Kasumi-1 (cell line): ENCODE data around the gene MUC5AC.
"Not testable (repeated sequence)": the region's sequence is repeated elsewhere in the genome, so short reads cannot be mapped to it uniquely, and the experiment has no call there.

ENCODE experiments used
- DNase-seq, 2 experiments: peaks; one replicate each; lab custom pipeline; 2025; lab: John Stamatoyannopoulos, UW

Gene MUC5AC

DNA sequence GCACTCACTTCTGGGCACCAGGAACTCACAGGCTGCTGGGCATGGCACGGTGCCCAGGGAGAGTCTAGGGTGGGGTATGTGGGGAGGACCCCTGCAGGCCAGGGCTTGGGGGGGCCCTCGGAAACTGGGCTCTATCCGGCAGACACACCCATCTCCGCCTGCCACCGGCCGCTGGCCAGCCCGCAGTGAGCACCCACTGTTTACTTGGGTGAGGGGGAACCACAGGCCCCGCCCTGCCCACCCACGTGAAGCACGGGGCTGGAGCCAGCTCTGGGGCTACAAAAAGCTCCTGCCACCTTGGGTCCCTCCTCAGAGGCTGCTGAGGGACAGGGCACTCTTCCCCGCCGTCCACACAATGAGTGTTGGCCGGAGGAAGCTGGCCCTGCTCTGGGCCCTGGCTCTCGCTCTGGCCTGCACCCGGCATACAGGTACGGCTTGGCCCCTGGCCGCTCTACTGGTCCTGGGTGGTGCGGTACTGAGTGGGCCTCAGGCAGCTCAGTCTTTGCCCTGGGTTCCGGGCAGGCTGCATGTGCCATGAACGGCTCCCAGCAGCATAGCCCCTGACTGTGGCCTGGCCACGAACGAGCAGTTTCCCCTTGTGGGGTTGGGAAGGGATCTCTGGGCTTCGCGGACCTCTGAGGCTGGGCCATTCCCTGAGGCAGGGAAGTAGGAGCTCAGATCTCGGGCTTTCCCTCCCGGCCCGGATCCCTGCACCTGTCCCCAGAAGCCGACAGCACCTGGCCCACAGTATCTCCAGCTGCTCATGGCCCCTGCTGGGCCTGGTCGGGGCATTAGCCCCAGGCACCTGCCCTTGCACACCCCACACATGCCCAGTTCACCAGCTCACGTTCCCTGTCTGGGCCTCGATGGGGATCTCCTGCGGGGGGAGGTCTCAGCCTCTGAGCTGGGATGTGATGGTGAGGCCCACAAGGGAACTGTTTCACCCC is at the start of gene MUC5AC:
Gene MUC5AC, plus strand, starts transcription at position 309 of the 947 bp plus-strand sequence. Its CDS starts 47 bp downstream, at position 356.
- no peak for DNase-seq

DNA sequence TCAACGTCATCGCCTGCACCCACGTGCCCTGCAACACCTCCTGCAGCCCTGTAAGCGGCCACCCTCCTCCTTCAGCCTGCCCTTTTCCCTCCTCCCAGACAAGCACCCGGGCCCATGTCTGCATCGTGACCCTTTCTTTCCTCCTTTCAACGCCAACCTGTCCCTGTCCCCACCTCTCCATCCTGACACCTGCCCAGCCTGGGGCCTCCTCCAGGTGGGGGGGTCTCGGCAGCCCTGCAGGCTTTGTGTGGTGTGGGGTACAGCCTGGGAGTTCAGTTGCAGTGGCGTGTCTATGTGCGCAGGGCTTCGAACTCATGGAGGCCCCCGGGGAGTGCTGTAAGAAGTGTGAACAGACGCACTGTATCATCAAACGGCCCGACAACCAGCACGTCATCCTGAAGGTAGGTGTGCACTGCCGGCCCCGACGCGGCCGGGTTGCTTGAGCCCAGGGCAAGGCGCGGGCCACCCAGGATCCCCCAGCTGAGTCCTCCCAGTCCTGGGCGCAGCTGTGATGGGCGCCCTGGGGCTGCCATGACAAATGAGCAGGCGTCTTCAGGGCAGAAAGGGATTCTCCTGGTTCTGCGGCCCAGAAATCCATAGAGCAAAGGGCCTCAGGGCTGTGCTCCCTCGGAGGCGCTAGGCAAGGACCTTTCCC is 49.4 kb upstream of the MUC5AC start:
- DNase-seq: no peak

DNA sequence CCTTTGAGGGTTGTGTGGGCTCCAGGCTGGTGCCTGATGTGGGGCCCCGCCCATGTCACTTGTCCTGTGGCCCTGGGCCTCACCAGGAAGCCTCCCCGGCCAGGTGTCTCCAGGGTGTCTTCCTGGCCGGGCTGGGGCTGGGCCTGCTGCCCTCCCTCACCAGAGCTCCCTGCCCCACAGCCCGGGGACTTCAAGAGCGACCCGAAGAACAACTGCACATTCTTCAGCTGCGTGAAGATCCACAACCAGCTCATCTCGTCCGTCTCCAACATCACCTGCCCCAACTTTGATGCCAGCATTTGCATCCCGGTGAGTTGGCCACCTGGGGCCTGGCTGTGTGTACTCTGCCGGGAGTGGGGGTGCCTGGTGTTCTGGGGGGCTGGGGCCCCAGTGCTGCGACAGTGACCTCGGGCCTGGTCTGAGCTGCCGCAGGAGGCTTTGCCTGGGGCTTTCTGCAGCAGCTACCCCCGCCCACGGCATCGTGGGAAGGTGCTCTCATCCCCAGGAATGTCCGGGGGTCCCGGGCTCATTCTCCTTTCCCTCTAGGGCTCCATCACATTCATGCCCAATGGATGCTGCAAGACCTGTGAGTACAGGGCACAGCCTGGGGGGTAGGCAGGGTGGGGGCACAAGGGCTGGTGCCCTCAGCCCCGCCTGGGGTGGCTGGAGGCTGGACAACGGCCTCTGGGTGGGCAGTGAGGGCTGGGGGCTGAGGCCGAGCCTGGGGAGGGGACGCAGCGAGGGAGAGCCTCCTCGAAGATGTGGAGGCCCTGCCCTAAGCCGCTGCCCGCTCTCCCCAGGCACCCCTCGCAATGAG is 48.4 kb upstream of the MUC5AC start:
- no peak for DNase-seq

DNA sequence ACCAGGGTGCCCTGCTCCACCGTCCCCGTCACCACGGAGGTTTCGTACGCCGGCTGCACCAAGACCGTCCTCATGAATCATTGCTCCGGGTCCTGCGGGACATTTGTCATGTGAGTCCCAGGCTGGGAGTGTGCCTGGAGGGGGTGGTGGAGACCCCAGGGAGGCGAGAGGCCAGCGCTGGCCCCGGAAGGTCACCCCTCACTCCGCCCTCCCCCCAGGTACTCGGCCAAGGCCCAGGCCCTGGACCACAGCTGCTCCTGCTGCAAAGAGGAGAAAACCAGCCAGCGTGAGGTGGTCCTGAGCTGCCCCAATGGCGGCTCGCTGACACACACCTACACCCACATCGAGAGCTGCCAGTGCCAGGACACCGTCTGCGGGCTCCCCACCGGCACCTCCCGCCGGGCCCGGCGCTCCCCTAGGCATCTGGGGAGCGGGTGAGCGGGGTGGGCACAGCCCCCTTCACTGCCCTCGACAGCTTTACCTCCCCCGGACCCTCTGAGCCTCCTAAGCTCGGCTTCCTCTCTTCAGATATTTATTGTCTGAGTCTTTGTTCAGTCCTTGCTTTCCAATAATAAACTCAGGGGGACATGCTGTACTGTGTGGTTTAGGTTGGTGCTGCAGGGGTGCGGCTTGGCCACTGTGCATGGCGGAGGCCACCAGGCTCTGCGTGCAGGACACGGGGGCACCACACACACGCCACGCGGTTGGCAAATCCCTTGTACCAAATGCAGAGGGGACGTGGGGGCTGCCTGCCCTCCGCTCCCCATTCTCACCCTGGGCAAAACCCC is 47.6 kb upstream of the MUC5AC start:
- no peak for DNase-seq

DNA sequence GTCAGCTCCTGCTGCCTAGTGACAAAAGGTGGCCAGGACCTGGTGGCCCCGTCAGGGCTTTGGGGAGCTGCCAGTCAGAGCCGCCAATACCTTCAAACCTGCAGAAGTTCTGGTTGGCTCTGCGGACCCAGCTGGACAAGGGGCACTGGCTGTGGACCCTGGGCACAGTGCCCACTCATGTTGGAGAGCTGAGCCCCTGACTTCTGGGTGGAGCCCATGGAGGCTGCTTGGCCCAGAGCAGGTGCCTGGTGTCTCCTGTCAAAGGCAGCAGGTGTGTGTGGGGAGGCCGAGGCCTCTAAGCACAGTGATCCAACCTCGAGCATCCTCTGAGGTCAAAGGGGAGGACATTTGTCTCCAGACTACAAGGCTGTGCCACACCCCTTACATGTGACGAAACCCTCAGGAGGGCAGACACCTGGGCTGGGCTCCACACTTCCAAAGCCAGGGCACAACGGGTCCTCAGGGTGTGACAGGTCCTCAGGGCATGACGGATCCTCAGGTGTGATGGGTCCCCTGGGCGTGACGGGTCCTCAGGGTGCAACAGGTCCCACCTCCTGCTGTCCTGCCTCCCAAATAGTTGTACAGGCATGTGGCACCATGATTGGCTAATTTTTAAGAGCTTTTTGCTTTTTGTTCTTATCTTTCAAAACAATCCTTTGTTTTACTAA is 46.1 kb upstream of the MUC5AC start:
- DNase-seq: no peak

GRCh38 chr11:1112351-1113191 is 45.2 kb upstream of the MUC5AC start:
- no peak for DNase-seq

GRCh38 chr11:1113405-1114201 is 44.1 kb upstream of the MUC5AC start:
- no peak for DNase-seq

DNA sequence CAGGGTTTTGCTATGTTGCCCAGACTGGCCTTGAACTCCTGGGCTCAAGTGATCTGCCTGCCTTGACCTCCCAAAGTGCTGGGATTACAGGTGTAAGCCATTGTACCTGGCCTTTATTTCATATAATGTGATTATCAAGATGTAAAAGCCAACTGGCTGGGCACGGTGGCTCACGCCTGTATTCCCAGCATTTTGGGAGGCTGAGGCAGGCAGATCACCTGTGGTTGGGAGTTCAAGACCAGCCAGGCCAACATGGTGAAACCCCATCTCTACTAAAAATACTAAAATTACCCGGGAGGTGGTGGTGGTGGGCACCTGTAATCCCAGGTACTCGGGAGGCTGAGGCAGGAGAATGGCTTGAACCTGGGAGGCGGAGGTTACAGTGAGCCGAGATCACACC is 42.5 kb upstream of the MUC5AC start:
- DNase-seq: not testable (repeated sequence)

DNA sequence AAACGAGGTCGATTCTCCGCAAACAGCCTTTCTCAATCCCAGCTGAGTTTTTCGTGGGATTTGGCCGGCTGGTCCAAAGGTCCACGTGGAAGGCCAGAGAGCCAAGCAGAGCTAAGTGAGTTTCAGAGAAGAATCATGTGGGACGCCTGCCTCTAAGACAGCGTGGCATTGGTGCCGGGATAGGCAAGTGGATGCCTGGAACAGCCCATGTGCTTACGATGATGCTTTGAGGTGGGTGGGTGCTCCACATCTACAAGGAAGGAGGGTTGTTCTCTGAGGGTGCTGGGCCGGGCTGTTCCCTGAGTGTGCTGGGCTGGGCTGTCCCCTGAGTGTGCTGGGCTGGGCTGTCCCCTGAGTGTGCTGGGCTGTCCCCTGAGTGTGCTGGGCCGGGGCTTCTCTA is 41.6 kb upstream of the MUC5AC start:
- no peak for DNase-seq

DNA sequence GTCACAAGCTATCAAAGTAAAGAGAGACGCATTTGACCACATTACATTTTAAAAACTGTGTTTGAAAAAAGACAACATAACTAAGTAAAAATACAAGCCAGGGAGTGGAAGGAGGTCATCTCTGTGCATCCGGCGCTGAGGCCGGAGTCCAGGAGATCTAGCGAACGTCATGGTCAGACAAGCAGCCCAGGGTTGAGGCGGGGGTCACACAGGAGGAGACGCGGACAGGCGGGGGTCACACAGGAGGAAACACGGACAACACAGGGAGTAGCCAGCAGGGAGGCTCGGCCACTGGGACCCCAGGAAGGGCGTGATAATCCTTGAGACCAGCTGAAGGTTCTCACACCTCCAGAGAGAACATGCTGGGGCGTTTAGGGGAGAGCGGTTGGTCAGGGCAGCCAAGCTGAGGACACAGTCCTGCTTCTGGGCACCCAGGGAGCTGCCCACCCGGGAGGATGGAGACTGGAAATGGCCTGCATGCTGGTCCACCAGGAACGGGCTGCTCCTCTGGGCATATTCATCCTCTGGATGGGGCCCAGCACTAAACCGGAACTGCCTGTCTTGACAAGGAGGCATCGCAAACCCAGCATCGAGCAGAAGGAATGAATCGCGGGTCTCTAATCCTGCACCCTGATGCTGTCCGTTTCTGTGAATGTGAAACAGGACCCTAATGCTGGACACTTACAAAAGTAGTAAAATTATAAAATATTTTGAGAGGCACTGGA is 40.9 kb upstream of the MUC5AC start:
- DNase-seq: no peak

DNA sequence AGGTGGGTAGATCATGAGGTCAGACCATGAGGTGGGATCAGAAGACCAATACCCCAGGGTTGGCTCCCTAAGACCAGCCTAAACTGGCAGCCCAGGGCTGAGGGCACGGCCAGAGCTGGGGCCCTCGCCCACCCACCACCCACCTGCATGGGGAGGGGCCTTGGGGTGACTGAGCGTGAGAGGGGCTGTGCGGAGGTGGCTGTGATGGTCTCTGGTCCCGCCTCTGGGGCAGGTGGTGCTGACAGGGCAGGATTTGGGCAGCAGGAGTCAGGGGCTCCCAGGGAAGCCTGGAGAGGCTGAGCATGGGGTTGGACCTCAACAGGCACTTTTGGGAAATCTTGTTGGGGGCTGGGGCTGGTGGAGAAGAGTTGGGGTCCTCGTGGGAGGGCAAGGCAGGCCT is 39.8 kb upstream of the MUC5AC start:
- no peak for DNase-seq

DNA sequence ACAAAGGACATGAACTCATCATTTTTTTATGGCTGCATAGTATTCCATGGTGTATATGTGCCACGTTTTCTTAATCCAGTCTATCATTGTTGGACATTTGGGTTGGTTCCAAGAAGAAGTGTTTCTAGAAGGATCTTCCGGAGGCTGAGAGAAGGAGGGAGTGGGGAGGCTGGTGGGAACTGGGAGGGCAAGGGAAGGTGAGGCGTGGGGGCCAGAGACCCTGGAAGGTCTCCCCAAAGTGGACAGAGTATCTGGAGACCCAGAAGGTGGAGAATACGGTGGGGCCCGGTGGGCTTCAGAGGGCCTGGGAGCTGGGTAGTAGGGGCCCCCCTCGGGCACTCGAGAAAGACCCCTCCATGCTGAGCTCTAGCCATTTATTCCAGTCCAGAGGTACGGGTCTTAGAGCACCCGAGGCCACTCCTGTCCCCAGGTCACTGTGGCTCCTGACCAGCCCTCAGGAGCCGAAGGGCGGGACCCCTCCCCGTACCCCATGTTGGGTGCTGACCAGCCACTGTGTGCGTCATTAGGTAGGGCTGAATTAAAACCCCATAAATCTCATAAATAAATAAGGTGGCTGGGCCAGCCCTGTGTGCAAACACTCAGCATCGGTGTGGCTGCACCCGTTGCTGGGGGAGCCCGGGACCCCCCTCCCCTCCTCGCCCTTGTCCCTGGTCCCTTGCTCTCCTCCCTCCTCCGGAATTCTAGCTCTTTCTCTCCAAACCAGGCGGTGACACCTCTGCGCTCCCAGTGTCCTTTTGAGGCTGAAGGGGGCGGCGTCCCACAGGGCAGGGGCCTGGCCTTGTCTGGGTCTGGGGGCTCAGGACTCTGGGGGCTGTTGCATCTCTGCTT is 38.8 kb upstream of the MUC5AC start:
- DNase-seq: no peak

GRCh38 chr11:1119604-1120146 is 38.1 kb upstream of the MUC5AC start:
- no peak for DNase-seq

GRCh38 chr11:1120532-1121330 is 37.0 kb upstream of the MUC5AC start:
- DNase-seq: no peak

GRCh38 chr11:1121331-1121812 is 36.4 kb upstream of the MUC5AC start:
- DNase-seq: no peak
